K562 (cell line): Measurements from ENCODE around the gene OR4X1. TPM values are rescaled to one million over a fixed set of nuclear protein-coding genes. Genes with fewer than 3 reads are reported as not detected.

Experiments
- ATAC-seq: fragments of 200-7000 bp; cut with Tn5 transposase; 3 replicates; pipeline ENCODE4 v1.9.1; 2020; ENCODE audit warnings: moderate library complexity
- Bru-seq: library from RNA; stranded (reverse); fragments of 400-500 nt; gene quantifications from one replicate; lab custom pipeline; 2021; lab: Mats Ljungman, UMichigan
- BruChase-seq, 2 experiments: library from RNA; stranded (reverse); fragments of 400-500 nt; gene quantifications; one replicate each; lab custom pipeline; 2021; lab: Mats Ljungman, UMichigan
- BruUV-seq: library from RNA; stranded (reverse); fragments of 400-500 nt; replicated peaks from 2 replicates; lab custom pipeline; 2021; lab: Mats Ljungman, UMichigan
- CTCF ChIA-PET: fragments of 300-600 bp; formaldehyde crosslinking; extraction: SDS; loops from one replicate; lab custom pipeline; 2021; ENCODE audit warnings: low intra/inter-chr PET ratio; lab: Yijun Ruan, JAX
- POLR2A ChIA-PET: fragments of 300-600, 350-650 bp; sonication (Branson Sonifier 250); formaldehyde crosslinking; extraction: SDS; loops from one replicate; lab custom pipeline; 2021; ENCODE audit warnings: antibody characterized with exemption, inconsistent platforms; lab: Yijun Ruan, JAX
- DNase-seq, 4 experiments: peaks; one replicate each; pipeline versions ENCODE4 v3.0.0 to v3.0.0-alpha.2; 2011 to 2018; ENCODE audit warnings: low spot score in 3 of 4, mixed read lengths in 3 of 4; ENCODE audit errors: extremely low read depth in 1 of 4
- FAIRE-seq: peaks from 2 replicates; lab custom pipeline; 2011; peaks lifted over from hg19 to GRCh38; lab: Jason Lieb, UNC
- H2AFZ ChIP-seq: 2 replicates; pipeline ENCODE4 v1.6.0; 2011; ENCODE audit warnings: low read depth, low read length, control low read depth, inconsistent platforms
- H3K27ac ChIP-seq: fragments of 200-600 bp; 3 replicates; pipeline ENCODE4 v1.8.0; 2011; ENCODE audit warnings: low read depth, mild to moderate bottlenecking, control low read depth, inconsistent platforms, low read length, moderate library complexity, mixed read lengths; ENCODE audit errors: extremely low read depth
- H3K27me3 ChIP-seq, 2 experiments: fragments of 300-600 bp in 1 of 2; 2 replicates in 1 of 2; 3 replicates in 1 of 2; pipeline versions ENCODE4 v1.6.0 to v1.8.0; 2011; ENCODE audit warnings: inconsistent platforms in 2 of 2, low read length in 2 of 2, mild to moderate bottlenecking in 1 of 2, mixed read lengths in 1 of 2, moderate library complexity in 1 of 2; ENCODE audit not compliant: control insufficient read depth in 2 of 2, insufficient read depth in 2 of 2
- H3K36me3 ChIP-seq: fragments of 300-600 bp; 3 replicates; pipeline ENCODE4 v1.8.0; 2011; ENCODE audit warnings: mild to moderate bottlenecking, low read length, inconsistent platforms; ENCODE audit not compliant: control insufficient read depth, insufficient read depth
- H3K4me1 ChIP-seq, 2 experiments: fragments of 200-600 bp in 1 of 2; replicated peaks in 1 of 2; 2 replicates in 1 of 2; 3 replicates in 1 of 2; pipeline versions ENCODE4 v1.5.1 to v1.8.0; 2011; ENCODE audit warnings: inconsistent platforms in 2 of 2, low read length in 2 of 2, mild to moderate bottlenecking in 1 of 2, mixed read lengths in 1 of 2, moderate library complexity in 1 of 2; ENCODE audit not compliant: control insufficient read depth in 2 of 2, insufficient read depth in 2 of 2
- H3K4me2 ChIP-seq: 2 replicates; pipeline ENCODE4 v1.6.1; 2011; ENCODE audit warnings: low read length, control low read depth, inconsistent platforms, mixed read lengths; ENCODE audit not compliant: insufficient read depth
- H3K4me3 ChIP-seq: fragments of 200-600 bp; sonication (generic), shearing (Covaris generic); 2 replicates; pipeline ENCODE4 v1.5.1; 2016; ENCODE audit warnings: control low read depth, inconsistent platforms
- H3K79me2 ChIP-seq: fragments of 200-600 bp; 3 replicates; pipeline ENCODE4 v1.8.0; 2011; ENCODE audit warnings: low read length, inconsistent platforms; ENCODE audit not compliant: control insufficient read depth, insufficient read depth
- H3K9ac ChIP-seq, 2 experiments: 2 replicates each; pipeline versions ENCODE4 v1.6.0 to v1.6.1; 2011; ENCODE audit warnings: low read depth in 2 of 2, low read length in 2 of 2, control low read depth in 1 of 2, inconsistent platforms in 1 of 2, mild to moderate bottlenecking in 1 of 2, mixed read lengths in 1 of 2; ENCODE audit not compliant: insufficient read depth in 1 of 2
- H3K9me1 ChIP-seq: one replicate; pipeline ENCODE4 v1.6.0; 2011; ENCODE audit warnings: inconsistent platforms, mild to moderate bottlenecking, low read length, moderate library complexity; ENCODE audit not compliant: control insufficient read depth, insufficient read depth
- H3K9me3 ChIP-seq: replicated peaks from 2 replicates; pipeline ENCODE4 v1.5.1; 2011; ENCODE audit warnings: low read depth, low read length, inconsistent platforms; ENCODE audit not compliant: control insufficient read depth, insufficient read depth
- H4K20me1 ChIP-seq: replicated peaks from 2 replicates; pipeline ENCODE4 v1.6.1; 2011; ENCODE audit warnings: low read length, inconsistent platforms, mixed read lengths; ENCODE audit not compliant: control insufficient read depth, insufficient read depth
- EZH2 ChIP-seq: IDR thresholded peaks from 2 replicates; pipeline ENCODE4 v1.6.1; 2012; ENCODE audit warnings: low read depth, mild to moderate bottlenecking, inconsistent platforms, low read length, borderline replicate concordance
- HDAC2 ChIP-seq: fragments of 450-650 bp; IDR thresholded peaks from 2 replicates; pipeline ENCODE4 v1.6.1; 2016; ENCODE audit warnings: mild to moderate bottlenecking
- RCOR1 ChIP-seq, 2 experiments: IDR thresholded peaks; 2 replicates each; pipeline ENCODE4 v1.6.1; 2012; ENCODE audit warnings: low read depth in 2 of 2, low read length in 2 of 2, borderline replicate concordance in 1 of 2, improper control_type of control experiment in 1 of 2
- RERE ChIP-seq: sonication (generic); formaldehyde crosslinking; IDR thresholded peaks from 2 replicates; pipeline ENCODE4 v1.8.0; 2023; ENCODE audit warnings: missing genetic modification reagents, mild to moderate bottlenecking, borderline replicate concordance
- SFPQ ChIP-seq: fragments of 200-400 bp; formaldehyde crosslinking; IDR thresholded peaks from 2 replicates; pipeline ENCODE4 v1.6.1; 2017; ENCODE audit warnings: mild to moderate bottlenecking, low read depth, low read length, moderate library complexity
- WGBS: fragments of 100-300 bp; shearing (Covaris generic); methylation state at CpG from one replicate; pipeline ENCODE4 v1.1.6; 2016; ENCODE audit warnings: low coverage, mixed read lengths; ENCODE audit not compliant: insufficient coverage; ENCODE audit errors: missing lambda C conversion rate; 5-methylcytosine and 5-hydroxymethylcytosine counted together
- in situ Hi-C: fragments of 300-500 bp; cut with MboI; formaldehyde crosslinking; loops from 4 replicates; pipeline ENCODE4 v1.15.0; 2018; ENCODE audit warnings: inconsistent platforms, mixed read lengths
- intact Hi-C: fragments of 100-400 bp; cut with micrococcal nuclease; formaldehyde crosslinking; loops from 2 replicates; pipeline ENCODE4 v1.14.2; 2022
- long read RNA-seq, 3 experiments: library from polyadenylated mRNA in 2 of 3; library from RNA in 1 of 3; unstranded in 2 of 3; stranded (forward) in 1 of 3; transcript quantifications; one replicate each; pipeline ENCODE4 v2.0.0, GENCODE V29; 2019 to 2022
- polyA minus RNA-seq, 3 experiments: library from RNA; depleted of rRNA, polyadenylated mRNA; stranded (reverse); fragments of >200 nt; gene quantifications; 2 replicates each; pipeline ENCODE4 v1.2.3, GENCODE V29; 2011
- polyA plus RNA-seq, 8 experiments: library from polyadenylated mRNA; depleted of rRNA in 4 of 8; stranded (reverse) in 5 of 8; unstranded in 3 of 8; fragments of >200 nt; fragmentation: Nextera tagmentation in 2 of 8; fragmentation: Illumina TruSeq in 1 of 8; extraction: Ambion mirVana in 2 of 8; extraction: Trizol in 1 of 8; gene quantifications; 2 replicates each; pipeline versions ENCODE4 v1.2.1 to v1.2.3, GENCODE V29; 2011 to 2014; ENCODE audit warnings: inconsistent platforms in 1 of 8, missing spikeins in 1 of 8
- total RNA-seq, 7 experiments: library from RNA; depleted of rRNA in 6 of 7; stranded (reverse); fragments of >200 nt in 6 of 7; fragmentation: Illumina TruSeq in 2 of 7; extraction: Trizol in 2 of 7; gene quantifications; 2 replicates each; pipeline versions ENCODE4 v1.2.1 to v1.2.3, GENCODE V29; 2011 to 2021; ENCODE audit warnings: low replicate concordance in 1 of 7

Gene OR4X1, protein sequence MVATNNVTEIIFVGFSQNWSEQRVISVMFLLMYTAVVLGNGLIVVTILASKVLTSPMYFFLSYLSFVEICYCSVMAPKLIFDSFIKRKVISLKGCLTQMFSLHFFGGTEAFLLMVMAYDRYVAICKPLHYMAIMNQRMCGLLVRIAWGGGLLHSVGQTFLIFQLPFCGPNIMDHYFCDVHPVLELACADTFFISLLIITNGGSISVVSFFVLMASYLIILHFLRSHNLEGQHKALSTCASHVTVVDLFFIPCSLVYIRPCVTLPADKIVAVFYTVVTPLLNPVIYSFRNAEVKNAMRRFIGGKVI
- total RNA-seq (2011; cell fraction: chromatin; rRNA removed; ENCODE audit: low replicate concordance) = not detected in 2 replicates
- not detected in 2 replicates for total RNA-seq (2011; cell fraction: nucleolus; rRNA removed)
- not detected in 2 replicates for total RNA-seq (2011; cell fraction: nucleoplasm; rRNA removed)
- total RNA-seq (2014; rRNA removed) (not detected in 2 replicates), total RNA-seq (2014; rRNA removed; fragmentation: Illumina TruSeq; extraction: Trizol) (not detected in 2 replicates), total RNA-seq (2015; rRNA removed; fragmentation: Illumina TruSeq; extraction: Trizol) (not detected in 2 replicates), total RNA-seq (2021) (not detected in 2 replicates), polyA plus RNA-seq (2011; rRNA removed) (not detected in 2 replicates), polyA plus RNA-seq (2014; fragmentation: Illumina TruSeq; extraction: Trizol) (not detected in 2 replicates), polyA plus RNA-seq (2014; fragmentation: Nextera tagmentation; extraction: Ambion mirVana) (not detected), polyA plus RNA-seq (2014; rRNA removed) (not detected in 2 replicates), polyA minus RNA-seq (2011; rRNA and poly(A)+ RNA removed) (not detected in 2 replicates), Bru-seq, nascent RNA (not detected), BruChase-seq, experiment 1, labeled RNA remaining after a 2-hour chase (not detected), BruChase-seq, experiment 2, labeled RNA remaining after a 6-hour chase (not detected)
- polyA plus RNA-seq (2011; cell fraction: cytosol; rRNA removed) = not detected in 2 replicates
- not detected in 2 replicates for polyA plus RNA-seq (2011; cell fraction: nucleus; rRNA removed)
- not detected in 2 replicates for polyA plus RNA-seq (2012)
- not detected in 2 replicates for polyA minus RNA-seq (2011; cell fraction: cytosol; rRNA and poly(A)+ RNA removed)
- polyA minus RNA-seq (2011; cell fraction: nucleus; rRNA and poly(A)+ RNA removed) = not detected in 2 replicates
- long read RNA-seq, experiment 1 = 0 reads
- long read RNA-seq, experiment 2 = 0 reads
- long read RNA-seq, experiment 3 = 0 reads

- no peak for DNase-seq
- Histone ChIP-seq H3K9ac (no peak within 1 kb of the TSS), H3K27ac (no peak within 1 kb of the TSS), H3K9me3 (no peaks in the 10 kb centered on the region), H4K20me1 (no peaks in the 10 kb centered on the region), H3K9me1 (no peaks in the 10 kb centered on the region), H3K27me3 (no peaks in the 10 kb centered on the region), H3K36me3 (no peaks in the 10 kb centered on the region), H3K4me1 (no peaks in the 10 kb centered on the region), H3K79me2 (no peaks in the 10 kb centered on the region), H2AFZ (no peak within 1 kb of the TSS), H3K4me3 (no peak within 1 kb of the TSS), H3K4me2 (no peak within 1 kb of the TSS)
- intact Hi-C loops (loop anchor here (10.0 kb wide), 1 partner anchor 61 kb away; the partner anchor contains the start of gene OR4C3), in situ Hi-C loops (no loop called here)
- 2% methylated on average over 3 of the region's 3 CpGs for WGBS
- ChIA-PET POLR2A (no interaction called here), CTCF (no interaction called here)
- ATAC-seq = no peak
- no TSS peak for BruUV-seq
- FAIRE-seq = no peak
- TF ChIP-seq RCOR1 (IDR thresholded peaks at IDR 0.05; ENCODE audit: borderline replicate concordance in 1 of 2, low read depth in 2 of 2, low read length in 2 of 2) (no peak), EZH2 (no peak), SFPQ (no peak), HDAC2 (no peak), RERE (CRISPR knock-in tag) (no peak)
Observed at GRCh38 chr11:48263423-48263911, at the start of gene OR4X1. Gene OR4X1 (plus strand): TSS chr11:48263861. CDS start chr11:48263861, 0 bp downstream.
